ENCODE results near the gene SMAD7. TPM values are rescaled to one million over a fixed set of nuclear protein-coding genes. Genes with fewer than 3 reads are reported as not detected.

SMAD7 gene
- total RNA-seq, 1 donor from 2014 or later, result 26.8 TPM

DNA sequence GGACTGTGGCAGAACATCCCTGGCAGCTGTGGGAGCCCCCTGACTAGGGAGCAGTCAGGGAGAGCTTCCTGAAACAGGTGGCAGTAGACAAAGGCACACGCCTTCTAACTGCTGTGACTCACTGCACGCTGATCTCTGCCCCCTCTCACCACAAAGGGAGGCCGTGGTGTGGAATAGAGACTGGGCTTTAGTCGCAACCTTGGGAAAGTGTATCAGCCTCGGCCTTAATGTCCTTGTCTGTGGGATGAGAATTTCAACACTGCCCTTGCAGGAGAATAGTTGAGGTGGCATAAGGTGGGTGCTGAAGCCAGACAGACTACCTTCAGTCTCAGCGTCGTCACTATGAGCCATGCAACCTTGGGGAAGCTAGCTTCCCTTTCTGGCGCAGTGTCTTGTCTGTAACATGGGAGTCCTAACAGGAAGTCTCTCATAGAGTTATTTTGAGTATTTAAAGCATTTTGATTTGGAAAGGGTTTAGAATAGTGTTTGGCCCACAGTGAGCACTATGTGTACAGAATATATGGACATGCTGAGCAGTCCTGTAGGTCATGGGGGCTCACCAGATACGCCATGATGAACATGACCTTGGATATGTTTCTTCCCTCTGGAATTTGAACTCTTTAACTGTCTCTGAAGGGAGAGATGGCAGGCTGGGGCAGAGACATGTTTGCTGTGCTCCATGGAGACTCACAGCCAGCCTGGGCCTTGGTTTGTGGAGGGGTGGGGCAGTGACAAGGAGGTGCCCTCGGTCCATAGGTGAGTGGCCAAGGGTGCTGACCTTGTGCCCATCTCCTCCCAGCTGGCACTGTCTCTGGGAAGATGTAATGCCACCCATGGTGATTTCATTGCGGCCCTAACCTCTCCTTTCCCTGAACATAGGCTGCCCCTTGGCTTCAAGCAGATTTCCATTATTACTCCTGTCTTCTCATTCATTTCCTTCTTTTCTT is 29.5 kb upstream of the SMAD7 start:
- no peak for DNase-seq (ENCODE audit: low spot score)
- no peaks in the 10 kb centered on the region for H3K36me3 Mint-ChIP-seq (ENCODE audit: low read depth)
- H3K4me3 Mint-ChIP-seq, result no peak overlapping the region
- no peaks in the 10 kb centered on the region for H3K9me3 Mint-ChIP-seq
- peak overlapping the region; percentile 20 for H3K27ac Mint-ChIP-seq
- peaks cover 44% of the 10 kb centered on the region for H3K27me3 Mint-ChIP-seq (ENCODE audit: insufficient read depth)
- intact Hi-C loops (cut with micrococcal nuclease), result no loop called here
- peaks cover 29% of the 10 kb centered on the region for H3K4me1 Mint-ChIP-seq (ENCODE audit: low read depth)

DNA sequence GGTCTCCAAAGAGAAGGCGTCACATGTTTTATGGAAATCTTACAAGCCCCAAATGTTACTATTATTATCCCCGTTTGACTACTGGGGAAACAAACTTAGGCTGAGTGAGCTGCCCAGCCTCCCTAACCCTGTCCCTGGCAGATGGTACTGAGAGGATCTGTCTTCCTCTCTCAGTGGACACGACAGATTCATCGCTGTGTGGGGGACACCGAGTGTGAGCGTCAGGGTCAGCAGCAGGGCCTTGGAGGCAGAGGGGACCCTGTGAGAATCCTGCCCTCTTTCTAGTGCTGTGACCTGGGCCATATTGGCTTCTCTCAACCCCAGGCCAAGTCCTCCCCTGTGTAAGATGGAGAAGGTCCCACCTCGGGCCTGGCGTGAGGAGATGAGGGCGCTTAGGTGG is 27.1 kb upstream of the SMAD7 start:
- Mint-ChIP-seq H3K4me1 (ENCODE audit: low read depth) (peaks cover 29% of the 10 kb centered on the region), H3K36me3 (ENCODE audit: low read depth) (no peaks in the 10 kb centered on the region), H3K27ac (no peak overlapping the region), H3K4me3 (no peak overlapping the region), H3K27me3 (ENCODE audit: insufficient read depth) (peaks cover 47% of the 10 kb centered on the region), H3K9me3 (no peaks in the 10 kb centered on the region)
- DNase-seq (ENCODE audit: low spot score), result no peak
- intact Hi-C loops (cut with micrococcal nuclease), result loop anchor here (2.0 kb wide), 1 partner anchor 29 kb away; no protein-coding TSS in a partner anchor

DNA sequence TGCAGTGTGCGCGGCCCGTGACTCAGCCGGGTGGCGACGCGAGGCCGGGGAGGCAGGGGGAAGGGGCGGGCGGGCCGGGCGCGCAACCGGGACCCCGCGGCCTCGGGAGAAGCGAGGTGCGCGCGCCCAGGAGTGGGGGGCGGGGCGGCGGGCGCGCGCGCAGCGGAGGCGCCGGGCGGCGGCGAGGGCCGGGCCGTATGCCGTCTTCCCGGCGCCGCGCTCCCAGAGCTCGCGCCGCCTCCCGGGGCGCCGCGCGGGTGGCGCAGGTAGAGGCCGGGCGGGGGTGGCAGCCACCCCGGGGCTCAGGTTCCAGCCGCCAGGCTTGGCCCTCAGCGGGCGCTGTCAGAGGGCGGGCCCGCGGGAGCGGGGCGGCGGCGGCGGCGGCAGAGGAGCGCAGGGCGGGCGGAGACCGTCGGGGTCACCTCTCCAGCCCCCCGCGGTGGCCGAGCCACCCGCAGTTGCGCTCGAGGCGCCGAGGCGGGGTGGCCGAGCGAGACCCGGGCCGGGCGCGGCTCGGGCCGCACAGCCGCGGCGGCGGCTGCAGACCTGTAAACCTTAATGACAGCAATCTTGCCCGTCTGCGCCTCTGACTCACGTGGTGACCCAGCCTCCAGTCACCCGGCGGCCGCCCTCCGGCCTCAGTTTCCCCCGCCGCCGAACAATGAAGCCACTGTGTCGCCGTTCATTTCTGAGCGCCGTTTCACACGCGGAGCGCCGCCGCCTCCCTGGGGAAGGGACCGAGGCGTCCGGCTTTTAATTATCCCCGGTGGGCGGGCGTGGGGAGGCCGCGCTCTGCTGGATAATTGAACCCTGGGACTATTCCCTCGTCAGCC is 25.3 kb upstream of the SMAD7 start:
- Mint-ChIP-seq H3K27ac (peak overlapping the region; percentile 67), H3K4me1 (ENCODE audit: low read depth) (peaks cover 21% of the 10 kb centered on the region), H3K36me3 (ENCODE audit: low read depth) (no peaks in the 10 kb centered on the region), H3K9me3 (no peaks in the 10 kb centered on the region), H3K4me3 (peak overlapping the region; percentile 80), H3K27me3 (ENCODE audit: insufficient read depth) (peaks cover 43% of the 10 kb centered on the region)
- intact Hi-C loops (cut with micrococcal nuclease), result loop anchor here (2.0 kb wide), 1 partner anchor 27 kb away; no protein-coding TSS in a partner anchor
- DNase-seq (ENCODE audit: low spot score), result peak; percentile 19

DNA sequence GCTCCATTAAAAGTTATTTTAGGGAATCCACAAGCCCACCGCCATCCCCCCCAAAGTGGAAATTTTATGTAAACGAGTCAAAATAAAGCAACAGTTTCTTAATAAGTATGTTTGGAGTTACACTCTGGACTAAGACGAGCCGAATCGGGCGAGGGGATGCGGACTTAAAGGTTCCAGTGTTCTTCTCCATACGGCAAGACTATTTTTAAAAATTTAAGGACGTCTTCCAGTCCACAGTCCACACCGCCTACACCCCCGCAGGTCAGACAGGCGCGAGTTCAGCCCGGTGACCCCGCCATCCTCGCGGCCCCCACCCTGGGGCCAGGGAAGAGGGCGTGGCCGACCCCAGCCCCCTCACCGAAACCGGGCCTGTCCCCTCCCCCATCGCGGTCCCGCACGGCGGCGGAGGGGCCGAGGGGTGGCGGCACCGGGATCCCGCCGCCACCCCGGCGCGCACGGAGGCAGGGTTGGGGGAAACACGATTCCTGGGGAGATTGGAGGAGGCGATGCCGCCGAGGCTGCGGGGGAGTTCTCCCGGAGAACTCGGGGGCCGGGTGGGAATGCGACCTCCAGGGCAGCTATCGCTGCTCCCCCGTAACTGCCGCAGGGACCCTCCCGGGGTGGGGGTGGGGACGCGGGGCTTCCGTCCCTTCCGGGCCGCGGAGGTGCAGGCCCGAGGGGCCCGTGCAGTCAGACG is 24.5 kb upstream of the SMAD7 start:
- Mint-ChIP-seq H3K4me1 (ENCODE audit: low read depth) (peaks cover 21% of the 10 kb centered on the region), H3K4me3 (peak overlapping the region; percentile 72), H3K27me3 (ENCODE audit: insufficient read depth) (peaks cover 42% of the 10 kb centered on the region), H3K9me3 (no peaks in the 10 kb centered on the region), H3K36me3 (ENCODE audit: low read depth) (no peaks in the 10 kb centered on the region), H3K27ac (no peak overlapping the region)
- DNase-seq (ENCODE audit: low spot score), result no peak
- intact Hi-C loops (cut with micrococcal nuclease), result no loop called here

DNA sequence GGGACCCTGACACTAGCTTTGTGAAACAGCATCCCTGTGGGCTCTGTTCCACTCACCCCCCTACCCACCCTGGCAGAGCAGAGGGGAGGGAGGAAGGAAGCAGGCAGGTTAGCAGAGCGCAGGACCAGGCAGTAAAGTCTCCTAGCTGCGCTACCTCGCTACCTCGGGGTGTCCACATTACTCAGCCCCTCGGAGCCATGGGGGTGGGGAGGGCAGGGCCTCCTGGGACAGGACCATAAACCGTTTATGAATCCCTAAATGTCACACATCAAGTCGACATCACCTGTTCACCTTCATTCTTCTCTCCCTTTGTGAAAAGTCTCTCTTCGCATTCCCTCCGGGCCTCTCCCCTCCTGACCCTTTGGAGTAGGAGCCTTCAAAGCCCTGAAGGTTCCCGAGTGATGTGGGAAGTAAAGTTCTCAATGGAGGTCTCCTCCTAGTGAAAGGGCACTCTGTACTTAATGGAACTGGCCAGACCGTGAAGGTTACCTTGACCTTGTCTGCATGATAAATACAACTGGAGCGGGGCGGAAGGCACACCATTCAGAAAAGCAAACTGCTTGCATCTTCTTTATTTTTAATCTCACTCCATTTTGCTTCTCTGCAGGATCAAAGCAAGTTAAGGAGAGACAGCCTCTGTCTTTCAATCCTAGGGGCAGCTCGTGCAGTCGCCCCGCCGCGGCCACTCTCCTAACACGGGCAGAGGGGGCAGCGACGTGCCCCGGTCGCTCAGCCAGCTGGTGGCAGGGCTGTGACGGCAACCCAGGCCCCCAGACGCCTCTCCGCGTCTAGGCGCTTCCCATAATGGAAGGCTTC is 23.7 kb upstream of the SMAD7 start:
- Mint-ChIP-seq H3K36me3 (ENCODE audit: low read depth) (no peaks in the 10 kb centered on the region), H3K4me1 (ENCODE audit: low read depth) (peaks cover 14% of the 10 kb centered on the region), H3K27ac (no peak overlapping the region), H3K27me3 (ENCODE audit: insufficient read depth) (peaks cover 46% of the 10 kb centered on the region), H3K4me3 (peak overlapping the region; percentile 72), H3K9me3 (no peaks in the 10 kb centered on the region)
- DNase-seq (ENCODE audit: low spot score), result no peak
- intact Hi-C loops (cut with micrococcal nuclease), result no loop called here

DNA sequence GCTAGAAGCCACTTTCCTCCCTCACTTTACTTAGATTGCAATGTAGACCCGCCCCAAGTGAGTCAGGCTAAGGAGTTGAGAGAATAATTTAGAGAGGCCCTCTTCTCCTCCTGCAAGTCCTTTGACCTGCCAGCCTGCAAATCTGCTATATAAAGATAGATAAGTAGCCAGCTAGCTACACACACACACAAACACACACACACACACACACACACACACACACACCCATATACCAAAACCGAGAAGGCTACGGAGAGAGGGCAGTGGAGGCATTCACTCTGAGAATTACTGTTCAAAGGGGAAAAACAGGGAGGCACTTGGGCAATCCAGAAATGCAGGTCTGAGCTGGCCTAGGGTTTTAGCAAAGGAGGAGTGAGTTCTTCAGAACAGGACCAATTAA is 23.0 kb upstream of the SMAD7 start:
- no peak for DNase-seq (ENCODE audit: low spot score)
- Mint-ChIP-seq H3K36me3 (ENCODE audit: low read depth) (no peaks in the 10 kb centered on the region), H3K4me1 (ENCODE audit: low read depth) (peaks cover 9% of the 10 kb centered on the region), H3K4me3 (no peak overlapping the region), H3K27me3 (ENCODE audit: insufficient read depth) (peaks cover 47% of the 10 kb centered on the region), H3K27ac (no peak overlapping the region), H3K9me3 (no peaks in the 10 kb centered on the region)
- intact Hi-C loops (cut with micrococcal nuclease), result loop anchor here (1.0 kb wide), 1 partner anchor 18 kb away; no protein-coding TSS in a partner anchor

DNA sequence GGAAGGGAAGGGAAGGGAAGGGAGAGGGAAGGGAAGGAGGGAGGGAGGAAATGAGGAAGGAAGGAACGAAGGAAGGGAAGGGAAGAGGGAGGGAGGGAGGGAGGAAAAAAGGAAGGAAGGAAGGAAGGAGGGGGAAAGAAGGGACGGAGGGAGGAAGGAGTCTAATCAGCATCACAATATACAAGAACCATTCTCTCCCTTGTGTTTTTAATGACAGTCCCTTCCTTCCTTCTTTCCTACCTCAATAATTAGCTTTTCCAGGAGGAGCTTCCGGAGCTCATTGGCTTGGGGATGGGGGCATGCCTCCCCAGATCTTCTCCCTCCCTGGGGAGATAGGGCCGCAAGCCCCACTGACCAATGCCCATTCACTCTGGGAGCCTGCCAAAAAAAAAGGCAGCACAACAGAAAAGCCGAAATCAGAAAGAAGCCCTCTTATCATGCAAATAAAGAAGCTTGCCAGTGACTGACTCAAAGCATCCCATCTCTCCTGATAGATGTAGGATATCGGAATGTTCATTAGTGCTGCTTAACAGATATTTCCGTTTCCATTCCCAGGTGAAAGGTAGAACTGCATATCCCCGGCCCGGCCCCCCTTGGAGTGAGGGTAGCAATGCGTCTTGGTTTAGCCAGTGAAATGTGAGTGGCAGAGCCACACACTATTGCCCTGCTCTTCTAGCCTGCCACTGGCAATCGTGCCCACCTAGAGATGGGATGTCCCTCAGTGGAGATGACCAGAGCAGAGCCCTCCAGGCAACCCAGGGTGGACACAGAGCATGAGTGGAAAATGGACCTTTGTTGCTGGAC is 17.8 kb upstream of the SMAD7 start:
- peaks cover 36% of the 10 kb centered on the region for H3K27me3 Mint-ChIP-seq (ENCODE audit: insufficient read depth)

DNA sequence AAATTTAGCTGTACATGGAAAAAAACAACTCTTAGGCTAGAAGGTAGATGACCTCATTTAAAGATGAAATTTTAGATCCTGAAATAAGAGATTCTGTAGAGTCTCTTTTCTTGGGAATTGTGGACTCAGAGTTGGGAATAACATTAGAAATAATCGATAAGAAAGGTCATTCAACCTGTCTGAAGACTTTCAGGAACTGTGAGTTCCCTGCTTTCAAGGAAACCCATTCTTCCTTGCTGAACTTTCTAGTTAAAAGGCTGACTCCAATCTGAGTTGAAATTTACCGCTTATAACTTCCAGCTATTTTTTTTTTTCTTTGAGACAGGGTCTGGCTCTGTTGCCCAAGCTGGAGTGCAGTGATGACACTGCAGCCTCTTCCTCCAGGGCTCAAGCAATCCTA is 16.8 kb upstream of the SMAD7 start:
- Mint-ChIP-seq H3K4me3 (no peak overlapping the region), H3K36me3 (ENCODE audit: low read depth) (no peaks in the 10 kb centered on the region), H3K4me1 (ENCODE audit: low read depth) (peaks cover 5% of the 10 kb centered on the region), H3K27me3 (ENCODE audit: insufficient read depth) (peaks cover 37% of the 10 kb centered on the region), H3K27ac (no peak overlapping the region), H3K9me3 (no peaks in the 10 kb centered on the region)
- no peak for DNase-seq (ENCODE audit: low spot score)
- intact Hi-C loops (cut with micrococcal nuclease), result no loop called here

More for the DNA sequence above, 17.8 kb upstream of the SMAD7 start:
- Mint-ChIP-seq H3K4me1 (ENCODE audit: low read depth) (no peaks in the 10 kb centered on the region), H3K36me3 (ENCODE audit: low read depth) (no peaks in the 10 kb centered on the region), H3K4me3 (no peak overlapping the region), H3K27ac (no peak overlapping the region), H3K9me3 (no peaks in the 10 kb centered on the region)
- intact Hi-C loops (cut with micrococcal nuclease), result no loop called here
- no peak for DNase-seq (ENCODE audit: low spot score)

DNA sequence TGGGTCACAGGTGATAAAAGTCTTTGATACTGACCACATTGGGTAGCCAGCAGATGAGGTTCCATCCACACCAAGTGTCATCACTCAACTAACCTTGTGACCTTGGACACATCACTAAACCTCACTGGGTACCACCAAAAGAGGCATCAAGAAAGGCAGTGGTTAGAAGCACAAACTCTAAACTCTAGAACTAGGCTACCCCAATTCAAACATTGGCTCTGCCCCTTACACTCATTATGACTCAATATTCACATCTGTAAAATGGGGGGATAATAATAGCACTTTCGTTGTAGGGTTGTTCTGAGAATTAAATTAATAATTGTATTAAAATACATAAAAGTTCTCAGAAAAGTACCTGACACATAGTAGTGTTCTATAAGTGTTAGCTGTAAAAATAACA is 15.8 kb upstream of the SMAD7 start:
- no peak for DNase-seq (ENCODE audit: low spot score)
- H3K4me3 Mint-ChIP-seq, result no peak overlapping the region
- H3K27me3 Mint-ChIP-seq (ENCODE audit: insufficient read depth), result peaks cover 41% of the 10 kb centered on the region
- H3K4me1 Mint-ChIP-seq (ENCODE audit: low read depth), result peaks cover 5% of the 10 kb centered on the region
- H3K27ac Mint-ChIP-seq, result no peak overlapping the region
- H3K9me3 Mint-ChIP-seq, result no peaks in the 10 kb centered on the region
- no peaks in the 10 kb centered on the region for H3K36me3 Mint-ChIP-seq (ENCODE audit: low read depth)
- intact Hi-C loops (cut with micrococcal nuclease), result no loop called here

DNA sequence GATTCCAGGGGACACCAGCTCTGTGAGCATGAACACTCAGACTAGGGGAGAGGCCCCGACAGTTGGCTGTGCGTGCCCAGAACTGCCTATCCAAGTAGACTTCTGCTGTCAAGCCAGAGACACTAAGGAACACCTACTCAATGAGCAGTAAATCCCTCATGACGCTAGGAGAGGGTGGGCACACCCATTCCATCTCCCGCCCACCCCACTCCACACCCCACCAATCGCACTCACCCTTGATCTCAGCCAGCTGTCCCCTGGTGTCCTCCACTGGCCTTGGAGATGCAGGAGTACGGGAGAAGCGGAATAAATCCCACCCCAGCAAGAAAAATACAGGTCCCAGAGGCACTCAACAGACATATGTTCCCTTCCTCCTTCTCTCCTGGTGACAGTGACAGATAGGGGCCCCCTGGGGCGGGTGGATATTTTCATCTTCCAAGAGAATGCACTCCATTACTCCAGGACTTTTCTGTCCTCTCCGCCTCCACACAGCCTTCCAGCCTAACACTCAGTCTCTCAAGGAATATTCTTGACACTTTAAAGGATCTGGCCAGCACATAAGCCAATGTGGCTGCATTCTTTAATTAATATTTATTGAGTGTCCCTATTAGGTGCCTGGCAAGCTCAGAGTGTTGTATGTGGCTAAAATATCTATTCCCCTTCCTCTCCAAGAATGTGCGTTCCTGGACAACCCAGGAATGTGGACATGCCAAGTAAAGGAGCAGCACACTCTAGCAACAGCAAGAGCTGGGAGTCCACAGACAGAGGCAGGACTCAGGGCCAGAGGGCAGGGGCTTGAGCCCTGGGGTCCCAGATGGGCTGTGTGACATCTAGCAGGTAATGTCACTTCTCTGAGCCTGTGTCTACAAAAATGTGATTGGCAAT is 13.1 kb upstream of the SMAD7 start:
- Mint-ChIP-seq H3K4me1 (ENCODE audit: low read depth) (peaks cover 5% of the 10 kb centered on the region), H3K9me3 (no peaks in the 10 kb centered on the region), H3K27ac (no peak overlapping the region), H3K27me3 (ENCODE audit: insufficient read depth) (peaks cover 39% of the 10 kb centered on the region), H3K4me3 (no peak overlapping the region), H3K36me3 (ENCODE audit: low read depth) (no peaks in the 10 kb centered on the region)
- intact Hi-C loops (cut with micrococcal nuclease), result no loop called here
- no peak for DNase-seq (ENCODE audit: low spot score)
